ENCODE data around the gene SPTBN1.

The SPTBN1 gene

GRCh38 chr2:54593249-54593648 is 137.1 kb downstream of the SPTBN1 start:
- no peaks in the 10 kb centered on the region for H3K36me3 ChIP-seq (ENCODE audit: control insufficient read depth in 1 of 2, insufficient read depth in 2 of 2, low read length in 2 of 2)
- H3K4me1 ChIP-seq (ENCODE audit: control insufficient read depth in 1 of 2, insufficient read depth in 2 of 2, low read length in 2 of 2) = peaks cover 49 to 59% of the 10 kb centered on the region in 2 donors
- H3K9me3 ChIP-seq (ENCODE audit: control insufficient read depth in 1 of 2, low read length in 2 of 2) = no peaks in the 10 kb centered on the region
- H3K27me3 ChIP-seq (ENCODE audit: control insufficient read depth in 1 of 2, insufficient read depth in 2 of 2, low read length in 2 of 2) = no peaks in the 10 kb centered on the region
- H3K4me3 ChIP-seq (ENCODE audit: low read depth in 1 of 2, low read length in 2 of 2) = no peak overlapping the region
- H3K27ac ChIP-seq (ENCODE audit: low read depth, low read length) = no peak overlapping the region
- no peak overlapping the region for H3K9ac ChIP-seq (ENCODE audit: low read depth in 1 of 2, low read length in 2 of 2)

GRCh38 chr2:54594048-54594447 is 137.9 kb downstream of the SPTBN1 start:
- H3K9me3 ChIP-seq (ENCODE audit: control insufficient read depth in 1 of 2, low read length in 2 of 2) = no peaks in the 10 kb centered on the region
- no peak overlapping the region for H3K9ac ChIP-seq (ENCODE audit: low read depth in 1 of 2, low read length in 2 of 2)
- no peaks in the 10 kb centered on the region for H3K27me3 ChIP-seq (ENCODE audit: control insufficient read depth in 1 of 2, insufficient read depth in 2 of 2, low read length in 2 of 2)
- peaks cover 0 to 4% of the 10 kb centered on the region in 2 donors for H3K36me3 ChIP-seq (ENCODE audit: control insufficient read depth in 1 of 2, insufficient read depth in 2 of 2, low read length in 2 of 2)
- no peak overlapping the region for H3K4me3 ChIP-seq (ENCODE audit: low read depth in 1 of 2, low read length in 2 of 2)
- no peak overlapping the region for H3K27ac ChIP-seq (ENCODE audit: low read depth, low read length)
- H3K4me1 ChIP-seq (ENCODE audit: control insufficient read depth in 1 of 2, insufficient read depth in 2 of 2, low read length in 2 of 2) = peaks cover 49 to 59% of the 10 kb centered on the region in 2 donors

DNA sequence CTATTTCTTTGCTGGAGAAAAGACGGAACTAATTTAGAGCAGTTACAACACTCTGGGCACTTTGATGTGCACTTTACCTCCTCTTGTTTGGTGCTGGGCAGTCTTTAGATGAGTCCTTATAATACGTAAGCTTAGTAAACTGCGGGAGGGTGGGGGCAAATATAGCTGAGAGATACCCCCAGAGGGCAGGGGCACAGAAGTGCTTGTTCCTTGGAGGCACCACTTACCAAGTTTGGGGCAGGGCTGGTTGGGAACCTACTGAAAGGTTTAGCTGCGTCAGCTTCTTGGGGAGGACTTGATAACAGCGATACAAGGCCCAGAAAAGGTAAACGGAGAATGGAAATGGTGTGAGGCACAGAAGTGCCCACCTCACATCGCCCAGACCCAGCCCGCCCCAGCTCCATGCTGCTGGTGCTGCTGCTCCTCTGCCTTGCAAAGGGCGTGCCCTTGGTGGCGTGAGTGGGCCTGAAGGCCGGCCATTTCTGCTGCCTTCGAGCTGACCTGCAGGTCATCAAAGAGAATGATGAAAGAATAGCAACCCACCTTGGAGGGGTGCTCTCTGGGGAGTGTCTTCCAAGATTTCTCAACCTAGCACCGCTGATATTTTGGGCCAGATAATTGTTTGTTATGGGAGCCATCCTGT is 139.2 kb downstream of the SPTBN1 start:
- Histone ChIP-seq H3K4me1 (ENCODE audit: control insufficient read depth in 1 of 2, insufficient read depth in 2 of 2, low read length in 2 of 2) (peaks cover 52 to 61% of the 10 kb centered on the region in 2 donors), H3K4me3 (ENCODE audit: low read depth in 1 of 2, low read length in 2 of 2) (no peak overlapping the region), H3K36me3 (ENCODE audit: control insufficient read depth in 1 of 2, insufficient read depth in 2 of 2, low read length in 2 of 2) (peaks cover 0 to 11% of the 10 kb centered on the region in 2 donors), H3K27ac (ENCODE audit: low read depth, low read length) (no peak overlapping the region), H3K9ac (ENCODE audit: low read depth in 1 of 2, low read length in 2 of 2) (no peak overlapping the region), H3K9me3 (ENCODE audit: control insufficient read depth in 1 of 2, low read length in 2 of 2) (no peaks in the 10 kb centered on the region), H3K27me3 (ENCODE audit: control insufficient read depth in 1 of 2, insufficient read depth in 2 of 2, low read length in 2 of 2) (no peaks in the 10 kb centered on the region)

- Histone ChIP-seq H3K4me3 (ENCODE audit: low read depth in 1 of 2, low read length in 2 of 2) (peak overlapping the region in 1 of 2 donors; percentile 13), H3K27ac (ENCODE audit: low read depth, low read length) (peak overlapping the region; percentile 5), H3K9ac (ENCODE audit: low read depth in 1 of 2, low read length in 2 of 2) (no peak overlapping the region), H3K9me3 (ENCODE audit: control insufficient read depth in 1 of 2, low read length in 2 of 2) (no peaks in the 10 kb centered on the region), H3K27me3 (ENCODE audit: control insufficient read depth in 1 of 2, insufficient read depth in 2 of 2, low read length in 2 of 2) (no peaks in the 10 kb centered on the region), H3K36me3 (ENCODE audit: control insufficient read depth in 1 of 2, insufficient read depth in 2 of 2, low read length in 2 of 2) (peaks cover 0 to 11% of the 10 kb centered on the region in 2 donors), H3K4me1 (ENCODE audit: control insufficient read depth in 1 of 2, insufficient read depth in 2 of 2, low read length in 2 of 2) (peaks cover 55 to 64% of the 10 kb centered on the region in 2 donors)
These were observed 140.1 kb downstream of the SPTBN1 start for GRCh38 chr2:54595999-54596902.

DNA sequence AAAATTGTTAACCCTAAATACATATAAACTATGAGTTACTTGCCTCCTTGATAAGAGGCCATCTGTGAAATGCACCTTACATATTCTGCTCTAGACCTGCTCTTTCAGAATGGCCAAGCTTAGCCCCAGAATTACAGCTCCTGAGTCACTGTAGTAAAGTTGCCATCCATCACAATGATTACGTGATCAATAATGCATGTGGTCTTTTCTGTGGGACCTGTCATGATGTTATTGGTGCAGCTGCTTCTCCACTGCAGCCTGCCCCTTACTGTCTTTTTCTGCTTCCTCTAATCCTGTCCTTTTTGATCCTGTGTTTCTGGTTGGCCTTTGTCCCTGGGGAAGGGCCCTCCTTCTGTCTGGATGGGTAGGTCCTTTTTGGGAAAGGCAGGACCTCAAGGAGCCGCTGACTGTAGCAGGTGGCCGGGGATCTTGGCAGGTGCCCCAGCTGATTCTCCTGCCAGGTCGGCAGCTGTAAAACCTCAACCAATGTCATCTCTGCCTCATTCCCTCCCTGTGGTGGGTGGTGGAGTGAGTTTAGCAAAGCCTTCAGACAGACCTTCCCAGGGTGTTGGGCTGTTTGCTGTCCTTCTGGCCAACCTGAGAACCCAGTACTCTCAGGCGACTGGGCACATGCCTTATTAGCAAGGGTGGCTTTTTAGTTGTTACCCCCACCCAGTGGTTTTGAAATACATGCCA is 141.2 kb downstream of the SPTBN1 start:
- Histone ChIP-seq H3K27me3 (ENCODE audit: control insufficient read depth in 1 of 2, insufficient read depth in 2 of 2, low read length in 2 of 2) (no peaks in the 10 kb centered on the region), H3K9me3 (ENCODE audit: control insufficient read depth in 1 of 2, low read length in 2 of 2) (no peaks in the 10 kb centered on the region), H3K4me1 (ENCODE audit: control insufficient read depth in 1 of 2, insufficient read depth in 2 of 2, low read length in 2 of 2) (peaks cover 65 to 75% of the 10 kb centered on the region in 2 donors), H3K36me3 (ENCODE audit: control insufficient read depth in 1 of 2, insufficient read depth in 2 of 2, low read length in 2 of 2) (peaks cover 0 to 11% of the 10 kb centered on the region in 2 donors), H3K27ac (ENCODE audit: low read depth, low read length) (no peak overlapping the region), H3K4me3 (ENCODE audit: low read depth in 1 of 2, low read length in 2 of 2) (peak overlapping the region in 1 of 2 donors; percentile 0), H3K9ac (ENCODE audit: low read depth in 1 of 2, low read length in 2 of 2) (peak overlapping the region in 1 of 2 donors; percentile 21)

DNA sequence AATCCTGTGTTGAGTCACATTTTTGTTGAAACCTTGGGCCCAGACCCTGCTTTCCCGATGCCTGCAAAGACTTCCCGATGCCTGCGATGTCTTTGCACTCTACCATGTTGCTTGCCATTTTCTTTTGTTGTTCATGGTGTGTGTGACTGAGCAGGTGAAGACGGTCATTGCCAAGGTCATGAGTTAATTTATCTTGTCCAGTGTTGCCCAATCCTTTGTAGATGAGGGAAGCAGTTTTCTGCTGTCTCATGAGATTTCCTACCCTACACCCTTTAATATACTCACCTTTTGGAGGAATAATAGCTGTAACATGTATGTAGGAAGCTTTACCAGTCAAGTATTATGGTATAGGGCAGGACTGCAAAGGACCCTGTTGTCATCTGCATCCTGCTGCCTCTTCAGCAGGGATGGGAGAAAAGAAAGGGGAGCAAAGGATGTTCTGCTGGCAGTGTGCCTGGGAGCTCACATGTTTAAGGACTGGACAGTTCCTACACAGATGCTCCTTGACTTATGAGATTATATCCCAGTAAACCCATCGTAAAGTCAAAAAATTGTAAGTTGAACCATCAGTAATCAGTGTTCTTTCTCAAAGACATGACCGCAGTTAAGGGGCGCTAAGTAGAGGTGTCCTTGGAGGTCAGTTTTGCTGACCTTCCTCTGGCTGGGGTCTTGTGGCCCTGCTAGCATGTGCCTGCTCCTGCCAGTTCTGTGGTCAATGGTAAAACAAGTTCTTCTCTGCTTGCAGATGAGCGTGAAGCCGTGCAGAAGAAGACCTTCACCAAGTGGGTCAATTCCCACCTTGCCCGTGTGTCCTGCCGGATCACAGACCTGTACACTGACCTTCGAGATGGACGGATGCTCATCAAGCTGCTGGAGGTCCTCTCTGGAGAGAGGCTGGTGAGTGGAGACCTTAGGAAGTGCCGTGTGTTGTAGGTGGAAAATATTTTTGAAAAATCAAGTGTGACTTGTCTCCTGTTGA is 142.5 kb downstream of the SPTBN1 start:
- no peak overlapping the region for H3K27ac ChIP-seq (ENCODE audit: low read depth, low read length)
- H3K27me3 ChIP-seq (ENCODE audit: control insufficient read depth in 1 of 2, insufficient read depth in 2 of 2, low read length in 2 of 2) = no peaks in the 10 kb centered on the region
- H3K36me3 ChIP-seq (ENCODE audit: control insufficient read depth in 1 of 2, insufficient read depth in 2 of 2, low read length in 2 of 2) = peaks cover 0 to 11% of the 10 kb centered on the region in 2 donors
- H3K9me3 ChIP-seq (ENCODE audit: control insufficient read depth in 1 of 2, low read length in 2 of 2) = no peaks in the 10 kb centered on the region
- H3K9ac ChIP-seq (ENCODE audit: low read depth in 1 of 2, low read length in 2 of 2) = no peak overlapping the region
- H3K4me3 ChIP-seq (ENCODE audit: low read depth in 1 of 2, low read length in 2 of 2) = no peak overlapping the region
- H3K4me1 ChIP-seq (ENCODE audit: control insufficient read depth in 1 of 2, insufficient read depth in 2 of 2, low read length in 2 of 2) = peaks cover 75 to 85% of the 10 kb centered on the region in 2 donors

DNA sequence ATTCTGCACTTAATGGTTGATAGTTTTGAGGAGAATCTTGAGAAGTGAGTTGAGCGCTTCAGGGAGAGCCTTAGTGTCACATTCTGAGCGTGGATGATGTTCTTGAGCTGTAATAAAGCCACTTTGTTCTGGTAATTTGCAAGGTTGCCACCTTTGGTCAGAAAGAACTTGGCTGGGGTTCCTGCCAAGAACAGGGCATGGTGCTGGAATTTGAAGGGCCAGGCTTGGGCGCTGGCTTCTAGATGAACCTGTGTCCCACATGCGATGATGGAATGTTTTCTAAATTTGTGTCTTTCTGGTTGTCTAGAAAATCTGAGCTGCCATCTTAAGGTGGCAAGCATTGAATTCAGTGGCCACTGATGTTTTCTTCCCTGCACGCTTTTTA is 143.2 kb downstream of the SPTBN1 start:
- Histone ChIP-seq H3K36me3 (ENCODE audit: control insufficient read depth in 1 of 2, insufficient read depth in 2 of 2, low read length in 2 of 2) (peaks cover 0 to 11% of the 10 kb centered on the region in 2 donors), H3K27me3 (ENCODE audit: control insufficient read depth in 1 of 2, insufficient read depth in 2 of 2, low read length in 2 of 2) (no peaks in the 10 kb centered on the region), H3K9ac (ENCODE audit: low read depth in 1 of 2, low read length in 2 of 2) (no peak overlapping the region), H3K4me3 (ENCODE audit: low read depth in 1 of 2, low read length in 2 of 2) (no peak overlapping the region), H3K9me3 (ENCODE audit: control insufficient read depth in 1 of 2, low read length in 2 of 2) (no peaks in the 10 kb centered on the region), H3K4me1 (ENCODE audit: control insufficient read depth in 1 of 2, insufficient read depth in 2 of 2, low read length in 2 of 2) (peaks cover 81 to 92% of the 10 kb centered on the region in 2 donors), H3K27ac (ENCODE audit: low read depth, low read length) (no peak overlapping the region)

GRCh38 chr2:54599914-54600313 is 143.8 kb downstream of the SPTBN1 start:
- H3K27ac ChIP-seq (ENCODE audit: low read depth, low read length) = no peak overlapping the region
- no peak overlapping the region for H3K9ac ChIP-seq (ENCODE audit: low read depth in 1 of 2, low read length in 2 of 2)
- H3K9me3 ChIP-seq (ENCODE audit: control insufficient read depth in 1 of 2, low read length in 2 of 2) = no peaks in the 10 kb centered on the region
- H3K4me1 ChIP-seq (ENCODE audit: control insufficient read depth in 1 of 2, insufficient read depth in 2 of 2, low read length in 2 of 2) = peaks cover 87 to 98% of the 10 kb centered on the region in 2 donors
- H3K27me3 ChIP-seq (ENCODE audit: control insufficient read depth in 1 of 2, insufficient read depth in 2 of 2, low read length in 2 of 2) = no peaks in the 10 kb centered on the region
- no peak overlapping the region for H3K4me3 ChIP-seq (ENCODE audit: low read depth in 1 of 2, low read length in 2 of 2)
- H3K36me3 ChIP-seq (ENCODE audit: control insufficient read depth in 1 of 2, insufficient read depth in 2 of 2, low read length in 2 of 2) = peaks cover 0 to 11% of the 10 kb centered on the region in 2 donors

DNA sequence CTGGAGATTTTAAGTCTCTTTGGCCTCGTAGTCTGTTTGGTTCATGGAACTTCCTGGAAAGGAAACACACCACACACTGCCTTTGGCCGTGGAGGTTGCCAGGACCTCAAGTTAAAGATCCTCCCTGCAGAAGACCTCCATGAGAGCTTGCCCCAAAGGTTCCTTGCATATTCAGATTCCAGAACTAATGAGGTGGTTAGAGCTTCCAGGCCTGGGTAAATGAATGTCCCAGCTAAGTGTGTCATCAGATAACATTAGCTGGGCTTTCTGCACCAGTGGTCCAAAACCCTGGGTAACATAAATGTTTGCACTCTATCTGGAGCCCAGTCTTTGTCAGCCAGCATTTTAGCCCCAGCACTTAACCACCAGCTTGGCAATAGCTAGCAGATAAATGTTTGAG is 145.2 kb downstream of the SPTBN1 start:
- H3K9ac ChIP-seq (ENCODE audit: low read depth in 1 of 2, low read length in 2 of 2) = no peak overlapping the region
- H3K4me3 ChIP-seq (ENCODE audit: low read depth in 1 of 2, low read length in 2 of 2) = no peak overlapping the region
- peaks cover 84 to 89% of the 10 kb centered on the region in 2 donors for H3K4me1 ChIP-seq (ENCODE audit: control insufficient read depth in 1 of 2, insufficient read depth in 2 of 2, low read length in 2 of 2)
- no peaks in the 10 kb centered on the region for H3K27me3 ChIP-seq (ENCODE audit: control insufficient read depth in 1 of 2, insufficient read depth in 2 of 2, low read length in 2 of 2)
- peak overlapping the region; percentile 5 for H3K27ac ChIP-seq (ENCODE audit: low read depth, low read length)
- no peaks in the 10 kb centered on the region for H3K9me3 ChIP-seq (ENCODE audit: control insufficient read depth in 1 of 2, low read length in 2 of 2)
- H3K36me3 ChIP-seq (ENCODE audit: control insufficient read depth in 1 of 2, insufficient read depth in 2 of 2, low read length in 2 of 2) = peaks cover 0 to 11% of the 10 kb centered on the region in 2 donors

All from duodenal mucosa (tissue), 2 donors.